GM06990 (cell line): ENCODE results near the gene GBX1.

Source experiments
- DNase-seq: peaks from one replicate; pipeline ENCODE4 v3.0.0-alpha.2; 2011; ENCODE audit not compliant: insufficient read length; ENCODE audit errors: extremely low read depth
- H3K27me3 ChIP-seq: replicated peaks from 2 replicates; pipeline ENCODE4 v1.6.0; 2011; ENCODE audit warnings: low read length; ENCODE audit not compliant: control insufficient read depth, insufficient read depth
- H3K36me3 ChIP-seq: 2 replicates; pipeline ENCODE4 v1.5.1; 2011; ENCODE audit warnings: low read length; ENCODE audit not compliant: control insufficient read depth, insufficient read depth
- H3K4me3 ChIP-seq: replicated peaks from 2 replicates; pipeline ENCODE4 v1.5.1; 2011; ENCODE audit warnings: low read depth, mild to moderate bottlenecking, control low read depth, low read length
- TF ChIP-seq, protein P1 (sequence below): IDR thresholded peaks from 2 replicates; pipeline ENCODE4 v1.5.1; 2011; ENCODE audit warnings: low read length, control low read depth, mild to moderate bottlenecking, inconsistent platforms; ENCODE audit not compliant: insufficient read depth, poor library complexity, severe bottlenecking

The GBX1 gene

GRCh38 chr7:151192002-151192539 is 24.6 kb upstream of the GBX1 start:
- Histone ChIP-seq H3K4me3 (no peak overlapping the region), H3K36me3 (no peaks in the 10 kb centered on the region), H3K27me3 (peaks cover 3% of the 10 kb centered on the region; the same call in 1 of the 2 replicates)
- DNase-seq: no peak
- TF ChIP-seq, protein P1, sequence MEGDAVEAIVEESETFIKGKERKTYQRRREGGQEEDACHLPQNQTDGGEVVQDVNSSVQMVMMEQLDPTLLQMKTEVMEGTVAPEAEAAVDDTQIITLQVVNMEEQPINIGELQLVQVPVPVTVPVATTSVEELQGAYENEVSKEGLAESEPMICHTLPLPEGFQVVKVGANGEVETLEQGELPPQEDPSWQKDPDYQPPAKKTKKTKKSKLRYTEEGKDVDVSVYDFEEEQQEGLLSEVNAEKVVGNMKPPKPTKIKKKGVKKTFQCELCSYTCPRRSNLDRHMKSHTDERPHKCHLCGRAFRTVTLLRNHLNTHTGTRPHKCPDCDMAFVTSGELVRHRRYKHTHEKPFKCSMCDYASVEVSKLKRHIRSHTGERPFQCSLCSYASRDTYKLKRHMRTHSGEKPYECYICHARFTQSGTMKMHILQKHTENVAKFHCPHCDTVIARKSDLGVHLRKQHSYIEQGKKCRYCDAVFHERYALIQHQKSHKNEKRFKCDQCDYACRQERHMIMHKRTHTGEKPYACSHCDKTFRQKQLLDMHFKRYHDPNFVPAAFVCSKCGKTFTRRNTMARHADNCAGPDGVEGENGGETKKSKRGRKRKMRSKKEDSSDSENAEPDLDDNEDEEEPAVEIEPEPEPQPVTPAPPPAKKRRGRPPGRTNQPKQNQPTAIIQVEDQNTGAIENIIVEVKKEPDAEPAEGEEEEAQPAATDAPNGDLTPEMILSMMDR: no peak

- TF ChIP-seq, protein P1: no peak
- Histone ChIP-seq H3K36me3 (no peaks in the 10 kb centered on the region), H3K4me3 (no peak overlapping the region), H3K27me3 (peaks cover 3% of the 10 kb centered on the region; the same call in 1 of the 2 replicates)
- DNase-seq: no peak
Measured at GRCh38 chr7:151191544-151191943, 24.1 kb upstream of the GBX1 start.

GRCh38 chr7:151189038-151189437 is 21.5 kb upstream of the GBX1 start:
- TF ChIP-seq, protein P1: no peak
- peaks cover 1% of the 10 kb centered on the region; the same call in 1 of the 2 replicates for H3K27me3 ChIP-seq
- H3K36me3 ChIP-seq: no peaks in the 10 kb centered on the region
- no peak overlapping the region for H3K4me3 ChIP-seq
- no peak for DNase-seq

GRCh38 chr7:151188252-151188542 is 20.7 kb upstream of the GBX1 start:
- Histone ChIP-seq H3K4me3 (no peak overlapping the region), H3K27me3 (peaks cover 1% of the 10 kb centered on the region; the same call in 1 of the 2 replicates), H3K36me3 (no peaks in the 10 kb centered on the region)
- DNase-seq: no peak
- TF ChIP-seq, protein P1: no peak

GRCh38 chr7:151187409-151188251 is 20.1 kb upstream of the GBX1 start:
- peaks cover 1% of the 10 kb centered on the region; the same call in 1 of the 2 replicates for H3K27me3 ChIP-seq
- DNase-seq: no peak
- no peak overlapping the region for H3K4me3 ChIP-seq
- TF ChIP-seq, protein P1: no peak
- no peaks in the 10 kb centered on the region for H3K36me3 ChIP-seq
